HL-60/S4 (cell line): ENCODE measurements around the gene CLIP4.

Experiments
- in situ Hi-C: fragments of 300-500 bp; cut with MboI; formaldehyde crosslinking; loops from 2 replicates; pipeline ENCODE4 v1.14.3; 2022; ENCODE audit warnings: low sequenced_read_pairs

Gene CLIP4

DNA sequence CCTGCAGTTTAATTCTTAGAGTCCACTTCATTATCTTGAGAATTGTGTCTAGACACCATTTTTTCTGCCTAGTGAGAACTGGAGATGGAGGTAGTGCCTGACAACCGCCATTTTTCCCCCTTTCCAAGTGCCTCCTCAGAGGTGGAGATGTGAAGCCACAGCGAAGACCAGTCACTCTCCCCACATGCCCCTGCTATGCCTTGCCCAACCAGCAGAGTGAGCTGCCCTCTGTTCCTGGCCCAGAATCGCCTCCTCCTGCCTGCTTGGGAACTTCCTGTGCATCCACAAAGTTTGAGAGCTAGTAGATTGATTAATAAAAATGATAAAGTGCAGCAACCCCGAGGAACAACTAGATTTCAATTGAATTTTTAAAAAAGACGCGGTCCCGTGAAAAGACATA is 123.3 kb downstream of the CLIP4 start:
- in situ Hi-C loops = no loop called here
